NCI-H187 (cell line): ENCODE data around the gene RNASE13.
"Not testable (repeated sequence)": the region's sequence is repeated elsewhere in the genome, so short reads cannot be mapped to it uniquely, and the experiment has no call there.

Experiments used
- DNase-seq, 2 experiments: peaks; one replicate each; lab custom pipeline; 2025; lab: John Stamatoyannopoulos, UW

RNASE13 gene

GRCh38 chr14:20988717-20989470, 45.7 kb downstream of the RNASE13 start:
- no peak for DNase-seq

- DNase-seq: no peak
Observed at GRCh38 chr14:20986811-20987210, 47.8 kb downstream of the RNASE13 start.

GRCh38 chr14:20985650-20986049, 49.0 kb downstream of the RNASE13 start:
- DNase-seq: not testable (repeated sequence)
